Measurements from ENCODE around the gene MAPKAP1.
"Not testable (repeated sequence)": the region's sequence is repeated elsewhere in the genome, so short reads cannot be mapped to it uniquely, and the experiment has no call there.

Gene MAPKAP1

DNA sequence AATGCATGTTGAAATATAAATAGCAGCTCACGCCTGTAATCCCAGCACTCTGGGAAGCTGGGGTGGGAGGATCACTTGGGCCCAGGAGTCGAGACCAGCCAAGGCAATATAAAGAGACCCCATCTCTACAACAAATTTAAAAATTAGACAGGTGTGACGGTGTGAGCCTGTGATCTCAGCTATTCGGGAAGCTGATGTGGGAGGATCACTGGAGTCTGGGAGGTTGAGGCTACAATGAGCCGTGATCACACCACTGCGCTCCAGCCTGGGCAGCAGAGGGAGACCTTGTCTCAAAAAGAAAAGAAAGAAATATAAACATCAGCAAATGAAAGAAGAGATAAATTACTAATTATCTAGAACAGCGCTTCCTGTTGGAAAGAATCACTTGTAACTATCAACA is 105.0 kb downstream of the MAPKAP1 start:
- DNase-seq, result no peak

DNA sequence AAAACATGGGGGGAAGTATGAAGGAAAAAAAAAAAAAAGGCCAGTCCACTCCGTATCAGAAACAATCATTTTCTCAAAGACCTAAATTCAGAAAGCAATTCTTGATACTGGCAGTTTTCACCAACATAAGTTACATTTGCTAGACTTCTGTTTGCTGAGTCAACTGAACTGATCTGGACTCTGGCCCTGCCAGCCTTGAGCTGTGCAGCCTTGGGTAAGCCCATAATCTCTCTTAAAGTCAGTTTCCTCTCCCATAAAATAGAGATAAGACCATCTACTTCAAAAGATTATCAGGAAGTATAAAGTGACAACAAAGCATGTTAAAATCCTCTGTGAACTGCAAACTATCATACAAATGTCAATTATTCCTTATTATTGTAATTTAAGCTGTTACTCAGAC is 106.8 kb downstream of the MAPKAP1 start:
- DNase-seq, result no peak

DNA sequence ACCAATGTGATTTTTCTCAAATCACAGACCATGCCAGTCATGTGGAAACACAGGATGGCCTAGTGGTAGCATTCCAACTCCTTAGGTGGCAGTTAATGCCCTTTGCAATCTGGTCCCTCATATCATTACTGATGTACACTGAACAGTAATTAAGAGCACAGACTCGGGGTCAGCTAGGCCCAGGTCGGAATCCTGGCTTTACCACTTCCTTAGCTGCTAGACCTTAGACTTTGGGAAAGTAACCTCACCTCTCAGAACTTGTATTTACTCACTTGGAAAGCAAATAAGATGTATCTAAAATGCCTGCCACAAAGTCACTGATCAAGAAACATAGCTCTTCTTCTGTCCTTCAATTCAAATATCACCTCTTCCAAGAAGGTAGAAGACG is 112.8 kb downstream of the MAPKAP1 start:
- no peak for DNase-seq

DNA sequence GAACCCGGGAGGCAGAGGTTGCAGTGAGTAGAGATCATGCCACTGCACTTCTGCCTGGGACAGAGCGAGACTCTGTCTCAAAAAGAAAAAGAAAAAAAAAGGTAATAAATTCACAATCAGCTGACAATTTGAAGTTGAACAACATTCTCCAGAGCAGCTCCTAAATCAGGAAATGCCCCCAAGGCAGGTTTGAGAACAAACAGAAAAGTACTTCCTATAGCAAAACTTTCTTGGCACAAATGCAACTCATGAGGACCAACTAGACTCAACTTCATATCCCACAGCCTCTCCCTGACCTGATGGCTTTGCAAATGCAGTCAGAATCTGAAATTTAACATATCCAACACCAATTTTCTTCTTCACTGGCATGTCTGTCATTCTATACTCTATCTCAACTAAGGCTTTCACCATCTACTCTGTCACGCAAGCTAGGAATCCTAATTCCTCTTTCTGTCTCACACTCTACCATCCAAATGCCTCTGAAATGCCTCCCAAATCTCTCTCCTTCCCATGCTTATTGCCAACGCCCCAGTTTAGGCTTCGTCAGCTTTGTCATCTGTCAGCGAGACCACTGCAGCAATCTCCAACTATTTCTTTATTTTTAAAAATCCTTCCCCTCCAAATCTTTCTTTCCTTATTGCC is 113.3 kb downstream of the MAPKAP1 start:
- DNase-seq, result no peak

DNA sequence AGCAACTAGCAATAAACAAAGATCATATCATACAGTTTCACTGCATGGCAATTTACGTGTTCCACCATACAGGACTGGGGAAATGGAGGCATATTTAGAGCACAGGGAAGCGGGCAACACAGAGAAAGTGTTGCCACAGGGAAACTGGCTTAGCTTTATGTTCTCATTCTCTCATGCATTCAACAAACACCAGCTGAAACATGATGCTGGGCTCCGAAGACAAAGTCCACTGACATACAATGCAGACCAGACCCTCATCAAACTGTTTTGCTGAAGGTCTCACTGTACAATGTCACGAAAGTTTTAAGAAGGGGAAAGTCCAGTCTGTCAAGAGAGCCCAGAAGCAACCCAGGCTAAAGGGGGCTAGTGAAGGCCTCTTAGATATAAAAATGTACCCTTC is 115.1 kb downstream of the MAPKAP1 start:
- DNase-seq, result no peak

DNA sequence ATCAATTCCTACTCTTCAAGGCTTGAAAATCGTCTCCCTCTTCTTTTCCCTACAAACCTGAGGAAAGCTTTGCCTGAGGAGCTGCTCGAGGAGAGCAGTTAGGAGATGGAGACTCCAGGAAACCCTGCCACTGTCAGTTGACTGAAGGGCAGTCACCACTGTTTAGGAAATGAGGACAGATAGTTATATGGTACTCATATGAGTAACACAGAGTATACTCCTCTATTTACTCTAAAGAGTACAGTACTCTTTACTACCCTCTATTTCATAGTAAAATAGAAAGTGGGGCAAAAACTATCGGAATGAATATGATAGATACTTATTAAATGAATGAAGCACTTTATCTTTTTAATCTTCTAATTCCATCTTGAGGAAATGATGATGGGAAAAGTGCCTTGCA is 115.8 kb downstream of the MAPKAP1 start:
- DNase-seq, result no peak

DNA sequence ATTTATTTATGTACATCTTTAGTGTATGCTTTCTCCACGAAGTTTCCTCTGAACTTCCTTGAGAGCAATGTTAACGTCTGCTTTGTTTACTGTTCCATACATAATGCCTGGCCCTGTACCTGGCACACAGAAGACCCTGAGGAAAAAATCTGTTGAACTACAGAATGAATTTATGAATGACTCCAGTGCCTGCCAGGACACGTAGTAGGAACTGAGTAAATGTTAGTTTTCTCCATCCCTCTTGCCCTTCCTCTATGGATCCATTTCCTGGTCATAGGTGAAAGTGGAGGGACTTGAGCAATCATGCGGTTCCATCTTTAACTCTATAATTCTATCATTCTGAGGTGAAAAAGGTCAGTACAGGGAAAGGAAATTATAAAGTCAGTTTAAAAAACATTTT is 117.7 kb downstream of the MAPKAP1 start:
- DNase-seq, result no peak

DNA sequence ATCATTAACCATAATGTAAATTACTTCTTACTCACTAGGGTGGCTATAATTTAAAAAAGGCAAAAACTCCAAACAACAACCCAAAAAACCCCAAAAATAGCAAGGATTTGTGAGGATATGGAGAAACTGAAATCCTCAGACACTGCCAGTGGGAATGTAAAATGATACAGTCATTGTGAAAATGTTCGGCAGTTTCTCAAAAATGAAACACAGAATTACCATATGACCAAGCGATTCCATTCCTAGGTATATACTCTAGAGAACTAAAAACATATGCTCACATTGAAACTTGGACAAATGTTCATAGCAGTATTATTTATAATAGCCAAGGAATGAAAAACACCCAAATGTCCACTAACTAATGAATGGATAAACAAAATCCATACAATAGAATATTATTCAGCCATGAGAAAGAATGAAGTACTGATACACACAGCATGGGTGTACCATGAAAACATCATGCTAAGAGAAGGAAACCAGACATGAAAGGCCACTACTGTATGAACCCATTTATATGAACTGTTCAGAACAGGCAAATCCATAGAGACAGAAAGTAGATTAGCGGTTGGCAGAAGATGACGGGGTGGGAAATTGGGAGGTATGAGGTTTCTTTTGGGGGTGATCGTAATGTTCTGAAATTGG is 119.1 kb downstream of the MAPKAP1 start:
- DNase-seq, result no peak

DNA sequence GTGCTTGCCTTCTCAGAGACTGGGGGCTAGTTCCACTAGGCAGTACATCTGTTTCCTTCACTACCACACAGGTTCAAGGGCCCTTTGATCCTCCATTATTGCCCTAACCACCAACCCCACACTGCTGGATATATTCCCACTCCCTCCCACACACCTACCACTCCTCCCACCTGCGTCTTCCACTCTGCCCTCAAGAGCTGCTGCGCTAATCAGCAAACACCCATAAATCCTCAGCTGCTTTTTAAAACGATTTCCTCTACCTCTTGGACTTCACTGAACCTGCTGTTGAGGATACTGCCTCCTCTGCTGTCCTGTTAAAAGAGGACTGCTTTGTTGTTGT is 120.9 kb downstream of the MAPKAP1 start:
- no peak for DNase-seq

DNA sequence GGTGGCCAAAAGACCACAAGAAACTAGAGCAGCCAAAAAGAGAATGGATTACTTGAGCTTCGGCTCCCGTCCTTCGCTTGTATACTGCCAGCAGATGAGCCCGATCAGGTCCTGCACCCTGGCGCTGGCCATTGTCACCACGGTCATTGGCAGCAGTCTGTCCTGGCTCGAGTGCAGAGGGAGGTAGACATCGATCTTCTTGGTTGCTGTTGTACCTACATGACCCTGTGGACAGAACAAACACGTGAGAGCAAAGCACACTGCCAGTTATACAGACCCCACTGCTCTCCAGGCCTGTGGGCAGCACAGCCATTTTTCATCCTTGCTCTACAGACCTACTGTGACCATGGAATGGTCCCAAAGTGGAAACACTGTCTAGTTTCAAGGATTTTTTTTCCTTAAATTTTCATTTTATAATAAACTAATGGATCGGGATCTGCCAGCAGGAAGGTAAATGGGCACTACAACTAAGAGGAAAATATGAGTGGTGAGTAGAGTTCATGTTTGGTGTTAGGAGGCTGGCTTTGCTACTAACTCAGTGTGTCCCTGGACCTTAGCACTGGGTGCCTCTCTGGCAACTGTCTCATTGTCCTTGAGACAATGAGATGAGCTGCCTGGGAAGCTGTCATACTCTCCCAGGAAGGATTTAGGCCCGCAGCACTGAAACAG is 121.4 kb downstream of the MAPKAP1 start:
- DNase-seq, result no peak

DNA sequence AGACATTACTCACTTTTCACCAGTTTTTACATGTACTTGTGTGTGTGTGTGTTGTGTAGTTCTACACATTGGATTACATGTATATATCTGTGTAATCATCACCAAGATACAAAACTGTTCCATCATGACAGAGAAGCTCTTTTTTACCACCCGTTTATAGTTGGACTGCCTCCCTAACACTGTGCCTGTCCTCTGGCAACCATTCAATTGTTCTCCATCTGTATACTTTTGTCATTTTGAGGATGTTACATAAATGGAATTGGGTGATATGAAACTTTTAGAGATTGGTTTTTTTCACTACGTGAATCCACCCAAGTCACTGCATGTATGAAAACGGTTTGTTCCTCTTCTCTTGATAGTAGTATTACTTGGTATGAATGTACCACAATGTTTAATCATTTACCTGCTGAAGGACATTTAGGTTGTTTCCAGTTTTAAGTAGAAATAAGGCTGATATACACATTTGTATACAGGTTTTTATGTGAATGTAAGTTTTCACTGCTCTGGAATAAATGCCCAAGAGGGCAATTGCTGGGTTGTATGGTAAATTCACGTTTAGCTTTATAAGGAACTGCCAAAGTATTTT is 126.2 kb downstream of the MAPKAP1 start:
- no peak for DNase-seq

DNA sequence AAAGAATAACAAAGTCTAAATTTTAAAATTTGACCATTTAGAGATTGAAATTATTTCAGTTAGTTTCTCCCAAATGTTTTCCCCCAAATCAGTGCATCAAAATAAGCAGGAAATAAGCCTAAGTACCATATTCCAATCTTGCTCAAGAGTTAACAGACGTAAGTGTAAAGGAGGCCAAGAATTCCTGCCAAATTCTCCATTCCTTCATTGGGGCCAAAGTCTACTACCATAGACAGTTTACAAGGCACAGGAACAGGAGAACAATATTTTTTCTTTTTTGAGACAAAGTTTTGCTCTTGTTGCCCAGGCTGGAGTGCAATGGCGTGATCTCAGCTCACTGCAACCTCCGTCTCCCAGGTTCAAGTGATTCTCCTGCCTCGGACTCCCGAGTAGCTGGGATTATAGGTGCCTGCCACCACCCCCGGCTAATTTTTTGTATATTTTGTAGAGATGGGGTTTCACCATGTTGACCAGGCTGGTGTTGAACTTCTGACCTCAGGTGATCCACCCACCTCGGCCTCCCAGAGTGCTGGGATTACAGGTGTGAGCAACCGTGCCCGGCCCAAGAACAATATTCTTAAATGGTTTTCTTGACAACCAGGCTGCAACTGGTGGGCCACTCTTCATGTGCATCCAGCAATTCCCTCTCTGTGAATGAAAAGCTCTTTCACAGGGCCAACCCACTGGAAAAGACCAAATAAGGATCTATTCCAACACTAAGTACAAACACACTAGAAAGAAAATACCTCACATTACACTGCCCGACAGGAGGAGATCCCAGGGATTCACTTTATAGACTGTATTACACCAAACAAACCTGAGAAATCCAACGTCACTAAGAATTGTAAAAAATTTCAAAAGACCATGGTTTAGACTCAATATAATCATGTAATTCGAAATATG is 127.7 kb downstream of the MAPKAP1 start:
- DNase-seq, result no peak

DNA sequence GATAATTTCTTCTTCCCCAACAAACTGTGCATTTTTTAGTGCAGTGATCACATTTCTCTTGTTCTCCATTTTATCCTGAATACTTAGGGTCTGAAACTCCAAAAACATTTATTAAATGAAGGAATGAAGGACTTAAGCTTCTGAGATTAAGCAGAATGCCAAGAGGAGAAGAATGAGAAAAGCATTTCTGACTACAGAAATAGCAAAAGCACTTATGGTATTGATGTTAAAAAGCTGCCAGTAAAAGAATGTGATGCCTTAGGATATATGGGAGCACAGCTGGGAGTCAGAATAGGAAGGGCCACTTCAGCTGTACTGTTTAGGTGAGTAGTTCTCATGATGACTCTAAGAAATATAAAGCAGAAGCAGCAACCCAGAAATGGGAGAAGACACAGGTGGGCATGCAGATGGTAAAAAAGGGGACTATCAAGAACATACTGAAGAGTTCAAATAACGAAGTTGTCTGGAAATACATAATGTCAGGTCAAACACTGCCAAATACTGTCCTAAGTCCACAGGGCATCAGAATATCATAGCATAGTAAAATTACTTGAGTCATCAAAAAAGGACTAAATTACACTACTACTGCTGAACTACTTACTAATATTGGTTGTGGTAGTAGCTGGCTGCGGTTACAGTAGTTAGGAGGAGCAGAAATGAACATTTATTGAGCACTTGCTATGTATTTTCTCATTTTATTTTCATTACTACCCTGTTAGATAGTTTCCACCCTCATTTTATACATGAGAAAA is 132.7 kb downstream of the MAPKAP1 start:
- no peak for DNase-seq

DNA sequence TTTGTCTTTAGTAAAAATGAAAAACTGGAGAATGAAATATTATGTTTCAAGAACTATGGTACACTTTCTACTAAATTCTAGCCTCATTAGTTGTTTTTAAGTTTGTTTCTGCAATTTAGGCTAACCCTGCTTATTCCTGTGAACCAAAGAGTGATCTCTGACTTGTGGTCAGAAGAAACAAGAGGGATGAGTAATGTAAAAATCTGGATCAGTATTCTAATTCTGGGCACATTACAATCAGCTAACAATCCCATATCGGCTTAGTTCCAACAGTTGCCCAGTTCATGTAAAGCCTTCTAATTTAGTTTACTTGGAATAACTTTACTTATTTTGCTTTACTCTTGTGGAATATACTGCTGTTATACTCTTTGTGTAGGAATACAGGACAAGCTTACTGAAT is 134.5 kb downstream of the MAPKAP1 start:
- not testable (repeated sequence) for DNase-seq

DNA sequence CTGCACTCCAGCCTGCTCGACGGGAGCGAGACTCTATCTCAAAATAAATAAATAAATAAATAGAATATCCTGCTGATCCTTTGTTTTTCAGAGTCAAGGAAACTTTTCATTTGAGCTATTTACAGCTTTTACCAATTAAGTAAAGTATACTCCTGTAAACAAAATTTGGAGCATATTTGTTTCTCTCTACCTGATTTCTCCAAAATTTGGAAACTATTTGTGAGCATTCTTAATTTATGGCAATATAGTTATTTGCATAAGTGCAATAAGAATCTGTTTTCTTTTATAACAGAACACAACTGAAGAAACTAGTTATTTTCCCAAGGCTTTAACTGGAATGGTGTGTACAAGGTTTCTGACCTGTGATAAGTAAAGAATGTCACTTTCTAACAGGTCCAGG is 135.2 kb downstream of the MAPKAP1 start:
- DNase-seq, result not testable (repeated sequence)

DNA sequence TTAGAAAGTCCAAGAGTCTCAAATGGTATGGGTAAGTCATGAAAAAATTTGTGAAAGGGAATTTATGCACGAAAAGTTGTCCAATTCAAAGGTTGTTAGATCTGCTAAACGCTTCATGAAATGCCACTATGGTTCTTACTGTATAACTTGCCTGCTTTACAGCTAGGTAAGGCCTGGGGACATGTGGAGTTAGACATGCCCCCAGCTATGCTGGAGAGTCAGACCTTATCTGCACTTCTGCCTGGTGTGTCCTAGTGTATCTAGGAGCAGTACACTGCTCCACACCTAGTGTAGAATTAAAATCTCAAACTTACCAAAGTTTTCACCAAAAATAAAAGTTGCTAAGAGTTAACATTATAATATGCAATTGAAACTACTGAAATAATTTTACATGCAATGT is 136.8 kb downstream of the MAPKAP1 start:
- no peak for DNase-seq

DNA sequence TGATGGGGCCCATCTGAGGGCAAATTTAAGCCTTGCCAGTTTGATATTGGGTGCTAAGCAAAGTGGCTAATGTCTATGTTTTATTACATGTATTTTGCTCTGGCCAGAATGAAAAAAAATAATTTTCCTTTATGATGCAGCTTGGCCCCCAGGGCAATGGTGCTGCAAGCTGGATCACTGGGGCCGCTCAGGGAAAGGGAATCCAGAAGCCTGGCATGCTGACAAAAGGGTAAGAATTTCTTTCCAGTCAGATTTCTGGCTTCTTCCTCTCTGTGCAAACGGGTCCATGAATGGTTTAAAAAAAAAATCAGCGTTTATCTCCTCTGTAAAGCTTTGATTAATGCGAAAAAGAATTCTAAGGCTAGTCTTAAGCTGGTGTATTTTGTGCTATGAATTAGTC is 138.4 kb downstream of the MAPKAP1 start:
- no peak for DNase-seq

DNA sequence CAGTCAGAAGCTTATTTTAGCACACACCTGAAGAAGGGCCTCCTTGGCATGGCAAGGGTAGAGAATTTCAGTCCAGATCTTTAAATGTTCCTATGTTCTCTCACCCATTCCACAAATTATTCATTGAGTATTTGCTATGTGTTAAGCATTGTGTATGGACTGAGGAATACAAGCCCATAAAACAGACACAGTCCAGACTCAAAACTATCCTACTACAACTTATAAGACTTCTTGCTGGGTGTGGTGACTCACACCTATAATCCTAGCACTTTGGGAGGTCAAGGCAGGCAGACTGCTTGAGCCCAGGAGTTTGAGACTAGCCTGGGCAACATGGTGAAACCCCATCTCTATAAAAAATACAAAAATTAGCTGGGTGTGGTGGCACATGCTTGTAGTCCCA is 141.0 kb downstream of the MAPKAP1 start:
- not testable (repeated sequence) for DNase-seq

DNA sequence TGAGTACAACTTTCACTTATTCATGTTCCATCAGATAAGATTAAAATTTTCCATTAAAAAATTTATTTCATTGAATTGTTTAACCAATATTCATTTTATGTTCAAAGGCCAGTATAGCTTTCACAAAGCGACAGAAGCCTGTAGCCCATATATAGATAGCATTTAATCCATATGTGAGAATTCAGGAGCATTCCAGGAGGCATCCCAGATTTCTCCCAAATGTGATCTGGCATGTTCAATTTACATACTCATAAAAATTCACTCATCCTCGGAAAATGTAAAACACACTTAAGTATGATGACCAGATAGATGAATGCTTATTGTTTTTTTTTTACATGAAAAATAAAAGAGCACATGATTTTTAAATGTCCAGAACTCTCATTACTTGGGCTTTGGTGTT is 141.9 kb downstream of the MAPKAP1 start:
- no peak for DNase-seq

DNA sequence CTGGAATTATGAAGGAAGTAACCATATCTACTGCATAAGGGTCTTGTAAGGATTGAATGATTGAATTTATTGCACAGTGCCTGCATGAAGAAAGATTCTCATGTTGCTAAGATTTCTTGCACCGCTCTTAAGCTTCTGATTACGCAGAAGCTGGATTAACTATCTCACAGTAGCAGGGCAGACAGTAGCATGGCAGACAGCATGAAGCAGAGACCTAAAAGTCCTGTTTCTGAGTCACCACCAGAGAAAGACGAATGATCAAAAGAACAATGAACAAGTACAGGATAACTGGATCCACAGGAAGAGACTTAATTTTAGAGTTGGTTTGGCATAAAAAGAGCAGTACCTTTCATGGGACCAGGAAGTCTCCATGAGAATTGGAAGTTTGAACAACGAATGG is 142.4 kb downstream of the MAPKAP1 start:
- DNase-seq, result no peak

DNA sequence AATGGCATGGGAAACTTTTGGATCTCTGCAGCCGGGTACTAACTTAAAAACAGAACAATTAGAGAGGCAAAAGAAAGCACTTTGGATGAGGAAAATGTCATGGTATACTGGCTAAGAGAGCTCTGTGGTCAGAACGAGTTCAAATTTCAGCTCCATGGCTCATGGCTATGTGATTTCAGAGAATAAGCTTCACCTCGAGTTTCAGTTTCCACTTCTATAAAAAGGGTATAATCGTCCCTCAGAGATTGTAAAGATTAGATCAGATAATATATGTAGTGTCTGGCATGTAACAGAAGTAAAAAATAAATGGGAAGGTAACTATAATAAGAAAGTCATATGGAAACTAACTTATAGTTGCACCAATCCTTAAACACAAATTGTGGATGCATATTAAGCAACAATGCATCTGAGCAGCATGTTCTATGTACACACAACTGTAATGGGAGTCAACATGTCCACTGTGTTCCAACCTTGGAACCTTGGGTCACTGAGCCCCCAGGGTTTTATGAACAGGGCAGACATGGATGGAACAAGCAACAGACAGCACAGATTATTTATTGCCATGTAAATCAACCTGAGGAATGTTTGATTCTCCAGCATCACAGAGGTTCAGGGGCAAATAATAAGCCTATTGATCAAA is 145.4 kb downstream of the MAPKAP1 start:
- DNase-seq, result no peak

DNA sequence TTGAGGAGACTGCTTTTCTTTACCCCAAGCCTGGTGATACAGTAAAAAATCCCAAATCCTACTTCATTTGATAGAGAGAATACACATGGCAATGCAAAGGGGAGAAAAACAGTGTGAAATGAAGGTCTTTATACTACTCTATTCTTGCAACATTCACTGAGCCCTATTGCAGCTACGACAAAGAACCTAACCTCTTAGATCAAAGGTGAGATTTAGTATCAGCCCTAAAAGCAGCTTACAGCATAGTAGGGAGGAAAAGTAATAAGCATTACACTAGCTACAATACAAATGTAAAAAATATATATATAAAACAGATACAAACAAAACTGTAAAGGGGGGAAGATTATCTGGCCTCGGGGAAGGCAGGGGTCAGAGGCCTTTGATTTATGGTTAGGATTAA is 147.1 kb downstream of the MAPKAP1 start:
- no peak for DNase-seq
